Measurements from ENCODE around the gene SNCA.

DNA sequence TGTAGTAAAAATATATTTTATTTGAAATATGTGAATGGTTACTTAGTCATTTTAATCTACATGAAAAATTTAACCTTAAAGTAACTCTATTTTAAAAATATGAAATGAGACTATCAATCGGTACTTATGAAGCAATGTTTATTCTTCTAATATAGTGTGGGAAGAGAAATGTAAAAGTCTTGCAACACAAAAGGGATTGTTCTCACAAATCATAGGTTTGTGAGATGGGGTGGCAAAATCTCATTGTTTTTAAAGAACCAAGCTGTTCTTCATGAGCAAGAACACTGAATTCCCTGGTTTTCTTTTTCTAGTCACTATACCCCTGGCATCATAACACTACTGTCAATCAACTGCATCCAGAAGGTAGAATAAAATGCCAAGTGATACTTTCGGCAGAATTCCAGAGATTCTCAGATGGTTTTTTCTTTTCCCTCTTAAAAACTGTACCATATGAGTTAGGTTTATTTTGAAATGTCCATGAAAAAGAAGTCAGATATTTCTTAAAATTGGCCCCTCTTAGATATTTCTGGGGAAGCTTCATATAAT lies 52.2 kb downstream of the SNCA start:
- TF ChIP-seq ZNF274 (IDR thresholded peaks at IDR 0.05; ENCODE audit: low read depth, low read length) (no peak), SUZ12 (IDR thresholded peaks at IDR 0.05; ENCODE audit: extremely low read depth, insufficient read depth, insufficient read length) (no peak), YY1 (IDR thresholded peaks at IDR 0.05; ENCODE audit: insufficient read depth, insufficient read length) (no peak)

Measured in NT2/D1 (cell line).